Stimulated activated CD8-positive, alpha-beta memory T cell treated with anti-CD3 and anti-CD28 coated beads, Interleukin-15, amount 100 ng/mL, for 1 hour (primary cell): ENCODE data around the gene TP63.

Experiments used
- DNase-seq: peaks from one replicate; pipeline ENCODE4 v3.0.0-alpha.2; 2020; ENCODE audit warnings: low read depth

Gene TP63

GRCh38 chr3:189684317-189684716 lies 53.1 kb downstream of the TP63 start:
- no peak for DNase-seq

GRCh38 chr3:189685291-189685690 lies 54.1 kb downstream of the TP63 start:
- DNase-seq = no peak

- no peak for DNase-seq
Measured at GRCh38 chr3:189685860-189686259, 54.7 kb downstream of the TP63 start.

GRCh38 chr3:189687475-189687874 lies 56.3 kb downstream of the TP63 start:
- DNase-seq = no peak

GRCh38 chr3:189688262-189688661 lies 57.1 kb downstream of the TP63 start:
- DNase-seq = no peak

- DNase-seq = no peak
Measured at GRCh38 chr3:189689625-189690024, 58.4 kb downstream of the TP63 start.

GRCh38 chr3:189690237-189690636 lies 59.0 kb downstream of the TP63 start:
- no peak for DNase-seq

- DNase-seq = no peak
Measured at GRCh38 chr3:189690672-189691071, 59.5 kb downstream of the TP63 start.

- DNase-seq = no peak
Measured at GRCh38 chr3:189695400-189695799, 64.2 kb downstream of the TP63 start.

- no peak for DNase-seq
Measured at GRCh38 chr3:189698811-189699210, 67.6 kb downstream of the TP63 start.

- no peak for DNase-seq
Measured at GRCh38 chr3:189699885-189700284, 68.7 kb downstream of the TP63 start.

GRCh38 chr3:189702066-189702646 lies 71.0 kb downstream of the TP63 start:
- DNase-seq = no peak

GRCh38 chr3:189703865-189704264 lies 72.7 kb downstream of the TP63 start:
- no peak for DNase-seq

GRCh38 chr3:189708375-189708774 lies 77.2 kb downstream of the TP63 start:
- no peak for DNase-seq

- DNase-seq = no peak
Measured at GRCh38 chr3:189710620-189711402, 79.6 kb downstream of the TP63 start.

- no peak for DNase-seq
Measured at GRCh38 chr3:189712906-189713483, 81.8 kb downstream of the TP63 start.

- no peak for DNase-seq
Measured at GRCh38 chr3:189714991-189715961, 84.1 kb downstream of the TP63 start.

- no peak for DNase-seq
Measured at GRCh38 chr3:189718215-189718614, 87.0 kb downstream of the TP63 start.

GRCh38 chr3:189720736-189721417 lies 89.7 kb downstream of the TP63 start:
- DNase-seq = no peak

- DNase-seq = no peak
Measured at GRCh38 chr3:189721873-189722665, 90.9 kb downstream of the TP63 start.

- DNase-seq = no peak
Measured at GRCh38 chr3:189724356-189724755, 93.2 kb downstream of the TP63 start.
